HG02642 (cell line): ENCODE results near the gene INCENP.

Source experiments
- ATAC-seq: cut with Tn5 transposase; IDR thresholded peaks from one replicate; pipeline ENCODE4 v1.9.1; 2021; ENCODE audit warnings: mild to moderate bottlenecking; ENCODE audit not compliant: unreplicated experiment, poor library complexity

The INCENP gene

DNA sequence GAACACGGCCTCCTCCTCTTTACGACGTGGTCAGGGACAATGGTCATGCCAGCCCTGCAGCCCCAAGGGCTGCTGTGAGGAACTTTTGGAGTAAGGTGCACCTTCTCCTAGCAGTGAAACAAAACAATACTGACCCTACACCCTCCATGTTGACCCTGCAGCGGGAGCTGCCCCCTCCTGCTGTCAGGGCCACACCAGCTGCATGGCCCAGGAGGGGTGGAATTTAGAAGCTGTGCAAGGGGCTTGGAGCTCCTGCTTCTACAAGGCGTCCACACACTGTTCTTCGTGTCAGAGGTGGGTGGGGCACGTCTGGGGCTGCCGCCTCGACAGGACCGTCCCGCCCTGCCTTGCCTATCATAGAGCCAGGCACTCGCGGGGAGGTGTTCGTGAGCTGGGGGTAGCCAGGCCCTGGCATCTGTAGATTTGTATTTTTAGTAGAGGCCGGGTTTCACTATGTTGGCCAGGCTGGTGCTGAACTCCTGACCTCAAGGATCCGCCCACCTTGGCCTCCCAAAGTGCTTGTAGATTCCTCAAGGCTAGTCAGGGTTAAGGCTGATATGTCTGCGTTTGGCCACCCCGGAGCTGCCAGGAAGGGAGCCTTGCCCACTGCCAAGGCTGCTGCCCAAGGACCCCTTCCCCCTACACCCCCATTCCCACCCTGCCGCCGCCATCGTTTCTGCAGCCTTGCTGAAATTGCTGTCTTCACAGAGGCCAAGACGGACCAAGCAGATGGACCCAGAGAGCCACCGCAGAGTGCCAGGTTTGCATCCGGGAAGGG, 15.9 kb downstream of the INCENP start:
- ATAC-seq, result no peak

DNA sequence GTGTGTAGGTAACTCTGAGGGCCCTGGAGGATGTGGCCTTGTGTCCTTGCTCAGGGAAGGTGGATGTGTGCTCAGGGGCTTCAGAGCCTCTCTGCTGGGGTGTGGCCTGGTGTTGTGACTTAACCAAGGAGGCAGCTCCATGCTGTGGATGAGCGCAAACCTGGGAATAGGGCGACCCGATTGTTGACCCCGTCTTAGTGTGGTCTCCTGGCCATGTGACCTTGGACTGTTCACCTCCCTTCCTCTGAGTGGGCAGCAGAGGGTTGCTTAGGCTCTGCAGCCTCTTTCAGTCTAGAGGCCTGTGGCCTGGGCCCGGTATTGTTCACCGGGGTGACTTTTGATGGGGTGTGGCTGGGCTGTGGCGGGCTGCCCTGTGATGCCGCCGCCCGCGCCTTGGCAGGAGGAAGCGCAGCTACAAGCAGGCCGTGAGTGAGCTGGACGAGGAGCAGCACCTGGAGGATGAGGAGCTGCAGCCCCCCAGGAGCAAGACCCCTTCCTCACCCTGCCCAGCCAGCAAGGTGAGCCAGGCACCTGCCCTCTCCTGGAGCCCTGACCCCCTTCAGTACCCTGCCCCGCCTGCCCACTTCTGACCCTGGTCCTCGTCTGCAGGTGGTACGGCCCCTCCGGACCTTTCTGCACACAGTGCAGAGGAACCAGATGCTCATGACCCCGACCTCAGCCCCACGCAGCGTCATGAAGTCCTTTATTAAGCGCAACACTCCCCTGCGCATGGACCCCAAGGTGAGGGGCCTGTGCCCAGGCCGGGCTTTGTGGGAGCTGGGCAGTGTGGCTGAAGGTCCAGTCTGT, 16.7 kb downstream of the INCENP start:
- ATAC-seq, result no peak

DNA sequence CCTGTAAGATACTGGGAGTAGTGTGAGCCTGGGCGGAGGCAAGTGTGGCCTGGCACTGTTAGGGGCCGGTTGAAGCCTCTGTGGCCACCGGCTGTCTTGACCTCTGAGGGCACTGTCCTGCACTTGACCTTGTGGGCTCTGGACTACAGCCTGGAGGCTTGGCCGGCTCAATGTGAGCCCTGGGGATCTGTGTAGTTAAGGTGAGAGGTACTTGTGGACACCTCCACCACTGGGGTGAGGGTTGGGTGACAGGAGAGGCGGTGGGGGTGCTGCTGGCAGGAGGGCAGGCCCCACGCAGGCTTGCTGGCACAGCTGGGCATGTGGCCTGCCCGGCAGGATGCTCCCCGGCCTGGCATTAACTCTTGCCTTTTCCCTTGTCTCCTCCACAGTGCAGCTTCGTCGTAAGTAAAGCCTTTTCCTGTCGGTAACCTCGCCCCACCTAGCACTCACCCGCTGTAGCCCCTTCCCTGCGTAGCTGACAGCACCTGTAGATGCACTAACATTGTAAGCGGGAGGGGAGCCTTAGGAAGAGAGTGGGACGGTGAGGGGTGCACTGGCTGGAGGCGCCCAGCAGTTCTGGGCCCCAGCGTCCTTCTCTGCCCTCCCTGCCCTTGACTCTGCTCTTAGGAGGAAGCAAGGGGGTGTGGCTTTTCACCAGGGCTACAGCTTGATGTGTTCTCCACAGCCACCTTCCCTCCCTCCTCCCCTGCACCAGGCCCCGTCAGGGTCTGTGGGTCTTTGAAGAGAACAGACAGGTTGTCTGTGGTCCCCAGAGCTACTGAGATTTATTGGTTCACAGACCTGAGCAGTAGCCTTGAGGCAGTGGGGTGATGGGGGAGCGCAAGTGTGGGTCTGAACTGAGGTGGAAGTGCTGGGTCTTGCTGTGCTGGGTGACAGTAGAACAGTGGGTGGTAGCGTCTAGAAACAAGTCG, 17.6 kb downstream of the INCENP start:
- ATAC-seq, result no peak

- ATAC-seq, result no peak
These were observed 18.2 kb downstream of the INCENP start for GRCh38 chr11:62142043-62142375.

DNA sequence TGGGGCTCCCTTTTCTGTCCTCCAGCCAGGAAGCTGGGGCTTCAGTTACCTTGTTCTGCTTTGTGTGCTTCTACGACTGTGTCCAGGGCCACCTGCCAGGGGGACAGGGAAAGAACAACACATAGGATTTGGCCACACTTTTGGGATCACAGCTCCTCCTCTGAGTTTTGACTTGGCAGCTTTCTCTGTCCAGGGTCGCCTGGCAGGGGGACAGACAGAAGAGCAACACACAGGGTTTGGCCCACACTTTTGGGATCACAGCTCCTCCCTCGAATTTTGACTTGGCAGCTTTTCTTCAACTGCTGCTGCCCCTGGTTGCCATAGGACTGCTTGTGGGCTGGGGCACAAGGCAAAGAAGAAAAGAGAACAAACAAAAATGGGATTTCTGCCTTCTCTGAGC, 19.1 kb downstream of the INCENP start:
- no peak for ATAC-seq

- ATAC-seq, result no peak
These were observed 19.9 kb downstream of the INCENP start for GRCh38 chr11:62143727-62144126.

- no peak for ATAC-seq
These were observed 20.9 kb downstream of the INCENP start for GRCh38 chr11:62144641-62145255.

- ATAC-seq, result no peak
These were observed 21.6 kb downstream of the INCENP start for GRCh38 chr11:62145261-62145871.

- no peak for ATAC-seq
These were observed 22.8 kb downstream of the INCENP start for GRCh38 chr11:62146476-62147200.

DNA sequence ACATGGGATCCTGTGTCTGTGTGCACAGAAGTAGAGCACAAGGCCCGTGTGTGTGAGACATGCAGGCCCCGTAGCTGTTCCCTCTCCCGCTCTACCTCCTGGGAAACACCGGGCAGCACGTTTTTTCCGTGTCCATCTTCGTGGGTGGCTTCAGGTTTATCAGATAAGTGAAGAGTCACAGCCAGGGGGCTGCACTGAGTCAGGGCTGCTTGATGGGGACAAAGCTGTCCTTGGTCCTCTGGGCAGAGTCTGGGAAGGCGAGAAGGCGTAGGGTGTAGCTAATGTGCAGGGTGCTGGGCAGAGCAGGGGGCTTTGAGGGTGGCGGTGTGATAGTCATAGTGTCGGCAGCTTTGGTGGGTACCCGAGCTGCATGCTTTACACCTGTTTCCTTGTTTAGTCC, 23.7 kb downstream of the INCENP start:
- no peak for ATAC-seq

- no peak for ATAC-seq
These were observed 24.6 kb downstream of the INCENP start for GRCh38 chr11:62148271-62148980.

DNA sequence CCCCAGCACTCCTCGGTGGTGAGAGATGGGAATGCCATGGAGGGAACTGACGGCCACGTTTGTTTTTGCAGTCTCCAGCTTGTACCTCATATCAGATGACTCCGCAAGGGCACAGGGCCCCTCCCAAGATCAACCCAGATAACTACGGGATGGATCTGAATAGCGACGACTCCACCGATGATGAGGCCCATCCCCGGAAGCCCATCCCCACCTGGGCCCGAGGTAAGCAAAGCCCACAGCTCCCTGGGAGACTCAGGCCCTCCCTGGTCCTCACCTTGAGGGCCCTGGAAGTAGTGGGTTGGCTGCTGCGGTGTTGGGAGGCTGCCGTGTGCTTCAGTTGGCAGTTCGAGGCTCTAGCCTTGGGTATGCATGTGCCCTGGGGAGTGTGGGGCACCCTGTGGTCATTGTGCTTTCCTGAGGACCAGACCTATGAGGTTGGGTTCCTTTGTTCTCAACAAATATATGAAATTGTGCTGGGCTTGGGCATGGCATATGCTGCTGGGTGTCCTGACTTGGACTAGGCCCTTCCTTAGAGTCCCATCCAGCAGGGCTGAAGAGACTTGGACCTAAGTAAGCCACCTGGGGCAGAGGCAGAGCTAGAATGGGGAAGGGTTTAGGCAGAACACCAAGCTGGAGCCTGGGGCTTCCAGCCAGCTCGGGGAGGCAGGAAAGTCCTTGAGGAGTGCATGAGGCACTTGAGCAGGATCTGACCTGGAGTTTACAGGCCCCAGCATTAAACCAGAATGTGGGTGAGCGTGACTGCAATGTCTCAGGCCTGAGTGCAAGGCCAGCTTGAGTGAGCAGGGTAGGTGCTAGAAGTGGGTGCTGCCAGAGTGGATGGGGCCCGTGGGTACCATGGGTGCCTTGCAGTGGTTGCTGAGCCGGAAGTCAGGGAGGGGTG, 26.4 kb downstream of the INCENP start:
- ATAC-seq, result no peak

DNA sequence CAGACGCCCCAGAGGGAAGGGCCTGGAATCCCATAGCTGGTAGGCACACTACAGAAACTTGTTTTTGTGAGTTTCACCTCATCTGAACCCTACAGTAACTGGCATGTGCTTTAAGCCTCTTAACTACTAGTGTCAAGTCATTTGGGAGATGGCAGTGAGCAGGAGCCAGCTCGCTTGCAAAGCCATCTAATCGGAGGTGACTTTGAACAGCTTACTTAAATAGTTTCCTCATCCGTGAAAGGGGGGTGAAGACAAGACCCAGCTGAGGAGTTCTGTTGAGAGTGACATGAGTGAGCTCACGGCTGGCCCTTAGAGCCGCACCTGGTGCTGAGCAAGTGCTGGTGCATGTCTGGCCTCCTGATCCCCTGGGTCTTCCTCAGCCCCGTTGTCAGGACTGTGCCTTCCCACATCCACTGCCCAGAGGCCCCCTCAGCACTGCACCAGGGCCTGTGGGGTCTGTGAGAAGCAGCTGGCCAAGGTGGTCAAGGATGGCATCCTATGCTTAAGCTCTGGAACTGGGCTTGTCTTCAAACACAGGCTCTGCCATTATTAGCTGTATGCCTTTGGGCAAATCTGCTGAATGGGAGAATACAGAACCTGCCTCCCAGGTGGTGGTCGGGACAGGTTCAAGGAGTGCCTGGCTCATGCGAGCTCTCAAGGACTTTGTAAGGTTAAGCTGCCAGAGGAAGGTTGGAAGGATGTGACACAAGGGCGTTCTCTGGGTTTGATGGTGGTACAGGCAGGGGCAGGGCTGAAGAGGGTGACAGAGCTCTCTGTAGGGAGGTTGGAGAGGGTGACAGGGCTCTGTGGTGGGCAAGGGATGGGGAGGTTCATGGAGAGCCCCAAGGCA, 27.3 kb downstream of the INCENP start:
- ATAC-seq, result no peak

DNA sequence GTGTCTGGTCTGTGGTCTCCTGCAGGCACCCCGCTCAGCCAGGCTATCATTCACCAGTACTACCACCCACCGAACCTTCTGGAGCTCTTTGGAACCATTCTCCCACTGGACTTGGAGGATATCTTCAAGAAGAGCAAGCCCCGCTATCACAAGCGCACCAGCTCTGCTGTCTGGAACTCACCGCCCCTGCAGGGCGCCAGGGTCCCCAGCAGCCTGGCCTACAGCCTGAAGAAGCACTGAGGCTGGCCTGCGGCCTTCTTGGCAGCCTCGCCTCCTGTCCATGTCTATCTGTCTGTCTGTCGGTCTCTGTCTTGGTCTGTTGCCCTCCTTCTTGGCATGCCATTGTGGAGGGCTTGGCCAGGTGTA, 27.9 kb downstream of the INCENP start:
- ATAC-seq, result no peak

DNA sequence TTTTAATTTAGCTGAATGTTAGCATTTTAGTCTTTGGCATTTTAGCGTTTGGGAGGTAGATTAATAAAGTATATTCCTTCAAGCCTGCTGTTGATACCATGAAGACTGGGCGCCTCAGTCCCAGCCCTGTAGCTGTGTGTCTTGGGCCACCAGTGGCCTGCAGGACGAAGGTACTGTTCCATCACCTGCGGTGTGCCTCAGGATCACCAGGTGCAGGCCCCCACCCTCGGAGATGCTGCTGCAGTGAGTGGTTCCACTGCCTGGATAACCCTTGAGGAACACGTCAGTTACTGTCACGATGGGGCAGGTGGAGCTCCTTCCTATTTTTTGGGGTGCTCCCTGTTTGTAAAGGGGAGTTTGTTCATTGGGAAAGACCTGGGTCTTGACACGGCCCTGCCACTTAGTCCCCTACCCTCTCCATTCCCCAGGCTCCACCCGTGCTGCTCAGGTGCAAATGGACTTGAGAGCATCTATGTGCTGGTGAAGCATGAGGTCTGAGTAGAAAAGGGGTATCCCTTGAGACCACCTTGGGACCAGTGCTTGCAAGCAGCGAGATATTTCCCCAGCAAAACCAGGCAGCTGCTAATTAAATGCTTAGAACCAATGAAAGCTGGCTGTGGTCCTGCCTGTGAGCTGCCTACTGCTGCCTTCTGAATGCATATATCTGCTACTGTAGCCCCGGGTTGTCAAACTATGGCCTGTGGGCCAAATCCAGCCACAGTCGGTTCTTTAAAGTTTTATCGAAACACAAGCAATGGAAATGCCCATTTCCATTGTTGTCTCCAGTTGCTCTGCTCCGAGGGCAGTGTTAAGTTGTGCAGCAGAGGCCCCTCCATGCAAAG, 28.7 kb downstream of the INCENP start:
- ATAC-seq, result no peak

DNA sequence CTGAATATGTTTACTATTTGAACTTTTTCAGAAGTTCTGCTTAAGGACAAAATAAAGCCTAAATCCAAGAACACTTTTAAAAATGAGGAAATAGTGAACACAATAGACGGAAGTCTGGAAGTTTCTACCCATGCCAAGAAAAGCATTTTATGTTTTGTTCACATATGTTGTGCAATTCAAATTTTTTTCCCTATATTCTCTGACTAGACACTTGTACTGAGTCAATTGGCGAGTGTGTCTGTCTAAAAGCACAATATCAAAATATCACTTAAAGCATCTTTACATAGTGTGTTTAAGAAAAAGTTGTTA, 29.2 kb downstream of the INCENP start:
- ATAC-seq, result no peak
